Retinal pigment epithelial cell (primary cell): ENCODE data around the gene RAX2.

ENCODE experiments used
- DNase-seq: peaks from one replicate; pipeline ENCODE4 v3.0.0-alpha.2; 2010; ENCODE audit warnings: low read depth
- H3K4me3 ChIP-seq: 2 replicates; pipeline ENCODE4 v1.5.1; 2011; ENCODE audit warnings: mild to moderate bottlenecking, low read length, control low read depth, moderate library complexity
- TF ChIP-seq, protein P1 (sequence below): conservative IDR thresholded peaks from 2 replicates; pipeline ENCODE4 v1.5.1; 2011; ENCODE audit warnings: low read depth, low read length, control low read depth, inconsistent platforms

RAX2 gene

DNA sequence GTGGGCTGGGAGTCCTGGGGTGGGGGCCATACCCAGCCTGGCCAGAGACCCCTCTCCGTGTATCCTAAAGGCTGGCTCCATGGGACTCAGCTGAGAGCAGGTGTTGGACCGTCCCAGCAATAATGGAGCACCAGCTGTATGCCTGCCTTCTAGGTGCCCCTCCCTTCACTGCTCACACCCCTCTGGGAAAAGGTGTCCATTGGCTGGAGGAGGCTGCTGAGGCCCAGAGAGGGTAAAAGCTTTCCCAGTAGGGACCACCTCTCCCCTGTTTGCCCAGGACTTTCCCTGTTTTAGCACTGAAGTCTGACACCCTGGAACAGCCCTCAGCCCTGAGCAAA is 3.3 kb upstream of the RAX2 start:
- H3K4me3 ChIP-seq, result no peak overlapping the region
- TF ChIP-seq, protein P1, sequence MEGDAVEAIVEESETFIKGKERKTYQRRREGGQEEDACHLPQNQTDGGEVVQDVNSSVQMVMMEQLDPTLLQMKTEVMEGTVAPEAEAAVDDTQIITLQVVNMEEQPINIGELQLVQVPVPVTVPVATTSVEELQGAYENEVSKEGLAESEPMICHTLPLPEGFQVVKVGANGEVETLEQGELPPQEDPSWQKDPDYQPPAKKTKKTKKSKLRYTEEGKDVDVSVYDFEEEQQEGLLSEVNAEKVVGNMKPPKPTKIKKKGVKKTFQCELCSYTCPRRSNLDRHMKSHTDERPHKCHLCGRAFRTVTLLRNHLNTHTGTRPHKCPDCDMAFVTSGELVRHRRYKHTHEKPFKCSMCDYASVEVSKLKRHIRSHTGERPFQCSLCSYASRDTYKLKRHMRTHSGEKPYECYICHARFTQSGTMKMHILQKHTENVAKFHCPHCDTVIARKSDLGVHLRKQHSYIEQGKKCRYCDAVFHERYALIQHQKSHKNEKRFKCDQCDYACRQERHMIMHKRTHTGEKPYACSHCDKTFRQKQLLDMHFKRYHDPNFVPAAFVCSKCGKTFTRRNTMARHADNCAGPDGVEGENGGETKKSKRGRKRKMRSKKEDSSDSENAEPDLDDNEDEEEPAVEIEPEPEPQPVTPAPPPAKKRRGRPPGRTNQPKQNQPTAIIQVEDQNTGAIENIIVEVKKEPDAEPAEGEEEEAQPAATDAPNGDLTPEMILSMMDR, result no peak
- no peak for DNase-seq

GRCh38 chr19:3774621-3775373 is 2.8 kb upstream of the RAX2 start:
- no peak overlapping the region for H3K4me3 ChIP-seq
- TF ChIP-seq, protein P1, result no peak
- no peak for DNase-seq

GRCh38 chr19:3773814-3774515 is 1.9 kb upstream of the RAX2 start:
- TF ChIP-seq, protein P1, result no peak
- DNase-seq, result no peak
- no peak overlapping the region for H3K4me3 ChIP-seq

- H3K4me3 ChIP-seq, result no peak overlapping the region
- DNase-seq, result no peak
- TF ChIP-seq, protein P1, result no peak
Measured at GRCh38 chr19:3771000-3771905, 775 bp downstream of the RAX2 start.

DNA sequence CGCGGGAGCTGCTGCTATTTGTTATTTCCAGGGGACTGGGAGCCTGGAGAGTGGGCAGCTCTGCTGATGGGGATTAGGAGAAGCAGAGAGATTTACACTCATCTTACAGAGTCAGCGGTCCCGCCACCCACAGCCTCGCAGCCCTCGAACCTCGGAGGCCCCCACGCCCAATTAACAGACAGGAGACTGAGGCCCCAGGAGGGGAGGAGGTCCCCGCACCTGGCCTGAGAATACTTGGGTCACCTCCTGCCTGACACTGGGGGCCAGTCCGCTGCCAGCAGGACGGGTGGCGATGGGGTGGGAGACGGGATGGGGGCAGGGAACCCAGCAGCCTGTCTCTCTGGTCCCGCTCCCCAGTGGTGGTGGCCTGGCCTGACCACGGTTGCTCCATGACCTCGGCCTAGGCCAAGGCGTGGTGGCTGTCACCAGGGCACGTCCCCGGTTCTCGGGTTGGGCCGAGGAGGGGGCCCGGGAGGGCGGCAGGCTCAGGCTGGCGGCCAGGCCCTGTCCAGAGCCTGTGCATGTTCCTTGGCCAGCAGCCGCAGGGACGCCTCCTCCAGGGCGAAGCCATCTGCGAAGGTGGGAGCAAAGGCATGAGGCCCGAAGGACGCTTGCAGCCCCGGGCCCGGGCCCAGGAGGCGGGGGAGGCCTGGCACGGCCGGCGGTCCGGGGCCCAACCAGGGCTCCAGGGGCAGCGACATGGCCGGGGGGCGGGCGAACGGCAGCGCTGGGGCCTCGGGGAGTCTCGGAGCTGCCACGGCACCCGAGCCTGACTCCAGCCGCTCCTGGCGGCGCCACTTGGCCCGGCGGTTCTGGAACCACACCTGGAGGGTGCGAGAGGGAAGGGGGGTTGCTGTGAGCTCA is 1.7 kb downstream of the RAX2 start:
- H3K4me3 ChIP-seq, result no peak overlapping the region
- TF ChIP-seq, protein P1, result no peak
- no peak for DNase-seq

GRCh38 chr19:3769494-3769893 is 2.5 kb downstream of the RAX2 start:
- H3K4me3 ChIP-seq, result no peak overlapping the region
- DNase-seq, result no peak
- TF ChIP-seq, protein P1, result no peak
